T47D (cell line): ENCODE data around the gene BIRC5.
A peak's percentile ranks its signal among the peaks of the same experiment; 100 is the strongest.

Experiments used
- DNase-seq, 2 experiments: peaks; one replicate each; pipeline versions ENCODE4 v3.0.0 to v3.0.0-alpha.2; 2011 to 2012; ENCODE audit warnings: low read depth in 1 of 2, low spot score in 1 of 2
- JUND ChIP-seq: IDR thresholded peaks from 2 replicates; pipeline ENCODE4 v1.6.1; 2012; ENCODE audit warnings: low read depth
- in situ Hi-C: cut with HindIII; loops from 2 replicates; pipeline ENCODE4 v1.10.0; 2016; ENCODE audit warnings: low sequenced_read_pairs, low pct_unique_long_range_greater_than_20kb

Gene BIRC5

GRCh38 chr17:78223765-78224164, 9.7 kb downstream of the BIRC5 start:
- in situ Hi-C loops: no loop called here
- DNase-seq: no peak
- no peak for TF ChIP-seq JUND

DNA sequence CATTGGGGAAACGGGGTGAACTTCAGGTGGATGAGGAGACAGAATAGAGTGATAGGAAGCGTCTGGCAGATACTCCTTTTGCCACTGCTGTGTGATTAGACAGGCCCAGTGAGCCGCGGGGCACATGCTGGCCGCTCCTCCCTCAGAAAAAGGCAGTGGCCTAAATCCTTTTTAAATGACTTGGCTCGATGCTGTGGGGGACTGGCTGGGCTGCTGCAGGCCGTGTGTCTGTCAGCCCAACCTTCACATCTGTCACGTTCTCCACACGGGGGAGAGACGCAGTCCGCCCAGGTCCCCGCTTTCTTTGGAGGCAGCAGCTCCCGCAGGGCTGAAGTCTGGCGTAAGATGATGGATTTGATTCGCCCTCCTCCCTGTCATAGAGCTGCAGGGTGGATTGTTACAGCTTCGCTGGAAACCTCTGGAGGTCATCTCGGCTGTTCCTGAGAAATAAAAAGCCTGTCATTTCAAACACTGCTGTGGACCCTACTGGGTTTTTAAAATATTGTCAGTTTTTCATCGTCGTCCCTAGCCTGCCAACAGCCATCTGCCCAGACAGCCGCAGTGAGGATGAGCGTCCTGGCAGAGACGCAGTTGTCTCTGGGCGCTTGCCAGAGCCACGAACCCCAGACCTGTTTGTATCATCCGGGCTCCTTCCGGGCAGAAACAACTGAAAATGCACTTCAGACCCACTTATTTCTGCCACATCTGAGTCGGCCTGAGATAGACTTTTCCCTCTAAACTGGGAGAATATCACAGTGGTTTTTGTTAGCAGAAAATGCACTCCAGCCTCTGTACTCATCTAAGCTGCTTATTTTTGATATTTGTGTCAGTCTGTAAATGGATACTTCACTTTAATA, 10.4 kb downstream of the BIRC5 start:
- in situ Hi-C loops: no loop called here
- no peak for DNase-seq
- TF ChIP-seq JUND: no peak

DNA sequence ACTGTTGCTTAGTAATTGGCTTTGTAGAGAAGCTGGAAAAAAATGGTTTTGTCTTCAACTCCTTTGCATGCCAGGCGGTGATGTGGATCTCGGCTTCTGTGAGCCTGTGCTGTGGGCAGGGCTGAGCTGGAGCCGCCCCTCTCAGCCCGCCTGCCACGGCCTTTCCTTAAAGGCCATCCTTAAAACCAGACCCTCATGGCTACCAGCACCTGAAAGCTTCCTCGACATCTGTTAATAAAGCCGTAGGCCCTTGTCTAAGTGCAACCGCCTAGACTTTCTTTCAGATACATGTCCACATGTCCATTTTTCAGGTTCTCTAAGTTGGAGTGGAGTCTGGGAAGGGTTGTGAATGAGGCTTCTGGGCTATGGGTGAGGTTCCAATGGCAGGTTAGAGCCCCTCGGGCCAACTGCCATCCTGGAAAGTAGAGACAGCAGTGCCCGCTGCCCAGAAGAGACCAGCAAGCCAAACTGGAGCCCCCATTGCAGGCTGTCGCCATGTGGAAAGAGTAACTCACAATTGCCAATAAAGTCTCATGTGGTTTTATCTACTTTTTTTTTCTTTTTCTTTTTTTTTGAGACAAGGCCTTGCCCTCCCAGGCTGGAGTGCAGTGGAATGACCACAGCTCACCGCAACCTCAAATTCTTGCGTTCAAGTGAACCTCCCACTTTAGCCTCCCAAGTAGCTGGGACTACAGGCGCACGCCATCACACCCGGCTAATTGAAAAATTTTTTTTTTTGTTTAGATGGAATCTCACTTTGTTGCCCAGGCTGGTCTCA, 11.2 kb downstream of the BIRC5 start:
- DNase-seq: no peak
- in situ Hi-C loops: no loop called here
- no peak for TF ChIP-seq JUND

- no peak for DNase-seq
- in situ Hi-C loops: no loop called here
- no peak for TF ChIP-seq JUND
Measured at GRCh38 chr17:78226055-78226758, 12.2 kb downstream of the BIRC5 start.

- in situ Hi-C loops: no loop called here
- no peak for TF ChIP-seq JUND
- DNase-seq: peak in 1 of 2 experiments; percentile 57
Measured at GRCh38 chr17:78226759-78227454, 12.9 kb downstream of the BIRC5 start.

- no peak for DNase-seq
- in situ Hi-C loops: no loop called here
- no peak for TF ChIP-seq JUND
Measured at GRCh38 chr17:78227455-78227916, 13.4 kb downstream of the BIRC5 start.

- in situ Hi-C loops: no loop called here
- DNase-seq: no peak
- no peak for TF ChIP-seq JUND
Measured at GRCh38 chr17:78228176-78228575, 14.1 kb downstream of the BIRC5 start.

DNA sequence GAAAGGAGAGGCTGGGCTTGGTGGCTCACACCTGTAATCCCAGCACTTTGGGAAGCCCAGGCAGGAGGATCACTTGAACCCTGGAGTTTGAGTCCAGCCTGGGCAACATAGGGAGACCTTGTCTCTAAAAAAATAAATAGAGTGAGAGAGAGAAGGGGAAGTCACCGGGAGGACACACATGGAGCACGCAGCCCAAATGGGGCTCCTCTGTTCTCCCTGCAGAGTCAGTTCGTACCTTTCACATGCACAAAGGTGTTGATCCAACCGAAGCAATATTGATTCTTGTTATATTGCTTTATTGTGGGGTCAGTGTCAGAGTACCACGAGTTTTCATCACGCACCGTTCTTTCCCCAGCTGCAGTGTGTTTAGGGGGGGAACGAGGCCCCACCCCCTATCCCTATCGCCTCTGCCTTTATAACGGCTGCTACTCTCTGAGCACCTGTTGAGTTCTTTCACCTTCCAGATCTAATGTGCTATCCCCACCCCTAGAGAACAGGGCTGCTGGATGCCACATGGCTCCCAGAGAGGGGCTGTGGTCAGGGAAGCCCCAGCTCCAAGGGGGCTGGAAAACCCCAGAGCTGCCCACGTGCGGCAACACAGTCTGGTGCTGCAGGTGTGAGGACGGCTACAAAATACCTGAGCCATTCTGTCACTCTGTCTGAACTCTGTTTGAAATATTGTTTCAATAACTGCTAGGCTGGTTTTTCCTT, 16.4 kb downstream of the BIRC5 start:
- DNase-seq: no peak
- TF ChIP-seq JUND: no peak
- in situ Hi-C loops: no loop called here

- DNase-seq: peak in 1 of 2 experiments; percentile 76
- in situ Hi-C loops: no loop called here
Measured at GRCh38 chr17:78230996-78231935, 17.2 kb downstream of the BIRC5 start, which contains the start of gene TMEM235. TMEM235 (plus strand) TSS chr17:78231631; CDS start chr17:78232024, 393 bp downstream.

DNA sequence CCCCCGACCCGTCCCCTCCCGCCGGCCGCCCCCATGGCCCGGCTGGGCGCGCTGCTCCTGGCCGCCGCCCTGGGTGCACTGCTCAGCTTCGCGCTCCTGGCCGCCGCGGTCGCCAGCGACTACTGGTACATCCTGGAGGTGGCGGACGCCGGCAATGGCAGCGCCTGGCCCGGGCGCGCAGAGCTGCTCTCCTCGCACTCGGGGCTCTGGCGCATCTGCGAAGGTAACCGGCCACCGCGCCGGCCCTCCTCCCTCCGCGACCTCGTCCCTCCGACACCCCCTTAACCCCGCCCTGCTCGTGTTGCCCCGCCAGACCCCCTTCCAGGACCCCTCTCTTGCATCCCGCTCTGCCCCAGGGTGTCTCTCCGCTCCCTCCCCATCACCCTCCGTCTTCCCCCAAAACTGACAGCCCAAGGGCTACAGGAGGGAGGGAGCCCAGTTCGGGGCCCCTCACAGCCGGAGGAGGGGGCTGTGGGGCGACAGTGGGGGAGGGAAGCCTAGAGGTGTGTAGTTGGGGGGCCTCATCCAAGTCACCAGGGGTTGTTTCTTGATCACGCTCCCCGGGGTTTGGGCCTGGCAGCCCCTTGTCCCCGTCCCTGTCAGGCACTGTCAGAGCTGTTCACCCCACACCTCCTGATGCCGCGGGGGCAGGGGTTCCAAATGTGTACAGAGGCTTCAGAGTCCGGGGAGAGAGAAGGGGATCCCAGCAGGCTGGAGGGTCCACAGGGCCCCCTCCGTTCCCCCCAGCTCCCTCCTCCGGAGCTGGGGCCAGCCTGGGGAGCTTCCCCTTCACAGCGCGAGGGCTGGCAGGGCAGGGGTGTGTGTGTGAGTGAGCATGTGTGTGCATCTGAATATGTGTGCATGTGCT, 18.2 kb downstream of the BIRC5 start:
- DNase-seq: no peak
- in situ Hi-C loops: no loop called here
- no peak for TF ChIP-seq JUND

More at GRCh38 chr17:78230996-78231935, 17.2 kb downstream of the BIRC5 start, which contains the start of gene TMEM235:
- no peak for TF ChIP-seq JUND
